A549 (cell line): ENCODE results near the gene HMCN1. TPM values are rescaled to one million over a fixed set of nuclear protein-coding genes. Genes with fewer than 3 reads are reported as not detected.

Experiments used
- ATAC-seq, 2 experiments: fragments of 200-7000 bp in 1 of 2; fragments of >200 bp in 1 of 2; cut with Nextera tagmentation in 1 of 2; cut with Tn5 transposase in 1 of 2; 3 replicates each; pipeline versions ENCODE4 v1.8.0 to v1.9.1; 2018 to 2020; ENCODE audit warnings: mild to moderate bottlenecking in 1 of 2, moderate library complexity in 1 of 2
- CTCF ChIA-PET: fragments of 300-600 bp; sonication (Branson Sonifier 250); formaldehyde crosslinking; extraction: SDS; loops from one replicate; lab custom pipeline; 2021; ENCODE audit warnings: antibody characterized with exemption, inconsistent platforms; lab: Yijun Ruan, JAX
- POLR2A ChIA-PET: fragments of 350-600 bp; formaldehyde crosslinking; extraction: SDS; loops from one replicate; lab custom pipeline; 2021; ENCODE audit warnings: antibody characterized with exemption, inconsistent platforms; lab: Yijun Ruan, JAX
- DNase-seq, 2 experiments: peaks; one replicate each; pipeline versions ENCODE4 v3.0.0 to v3.0.0-alpha.2; 2011 to 2016; ENCODE audit warnings: low read depth in 1 of 2, low spot score in 1 of 2
- FAIRE-seq: peaks from 2 replicates; lab custom pipeline; 2011; peaks lifted over from hg19 to GRCh38; lab: Jason Lieb, UNC
- H3K27ac ChIP-seq, 2 experiments: fragments of >200 bp; sonication (Bioruptor Twin); formaldehyde crosslinking; 3 replicates each; pipeline ENCODE4 v1.5.1; 2016 to 2017
- H3K4me1 ChIP-seq: fragments of >200 bp; sonication (Bioruptor Twin); formaldehyde crosslinking; 3 replicates; pipeline ENCODE4 v1.6.1; 2016
- H3K4me2 ChIP-seq: fragments of >200 bp; sonication (Bioruptor Twin); formaldehyde crosslinking; 3 replicates; pipeline ENCODE4 v1.6.1; 2016
- H3K4me3 ChIP-seq: fragments of >200 bp; sonication (Bioruptor Twin); formaldehyde crosslinking; 3 replicates; pipeline ENCODE4 v1.5.1; 2016
- H3K9me3 ChIP-seq: fragments of >200 bp; sonication (Bioruptor Twin); formaldehyde crosslinking; 3 replicates; pipeline ENCODE4 v1.6.1; 2016
- BHLHE40 ChIP-seq: IDR thresholded peaks from 2 replicates; pipeline ENCODE4 v1.6.1; 2012; ENCODE audit warnings: low read depth, low read length, inconsistent platforms
- CEBPB ChIP-seq, 2 experiments: fragments of >200 bp in 1 of 2; sonication (Bioruptor Twin) in 1 of 2; formaldehyde crosslinking in 1 of 2; IDR thresholded peaks; 2 replicates each; pipeline ENCODE4 v1.6.1; 2012 to 2016
- GATA3 ChIP-seq: IDR thresholded peaks from 2 replicates; pipeline ENCODE4 v1.6.1; 2012; ENCODE audit warnings: borderline replicate concordance
- HOXA7 ChIP-seq: fragments of 250-450 bp; sonication (Bioruptor Pico); IDR thresholded peaks from 2 replicates; pipeline ENCODE4 v1.5.0; 2020; ENCODE audit warnings: mild to moderate bottlenecking, moderate library complexity
- HOXB5 ChIP-seq: fragments of 250-450 bp; sonication (Bioruptor Pico); IDR thresholded peaks from 2 replicates; pipeline ENCODE4 v1.5.0; 2020; ENCODE audit warnings: mild to moderate bottlenecking, moderate library complexity
- KDM1A ChIP-seq: fragments of 200-600 bp; sonication (generic); IDR thresholded peaks from 2 replicates; pipeline ENCODE4 v1.6.1; 2016; ENCODE audit warnings: low read depth, mild to moderate bottlenecking
- KDM5A ChIP-seq: fragments of 200-600 bp; sonication (generic); IDR thresholded peaks from 2 replicates; pipeline ENCODE4 v1.6.1; 2016; ENCODE audit warnings: antibody characterized with exemption, mild to moderate bottlenecking
- NFE2L2 ChIP-seq: fragments of 150-350 bp; conservative IDR thresholded peaks from 2 replicates; pipeline ENCODE4 v1.6.1; 2014; ENCODE audit warnings: low read length
- POLR2AphosphoS2 ChIP-seq: conservative IDR thresholded peaks from 2 replicates; pipeline ENCODE4 v1.6.1; 2012; ENCODE audit warnings: low read length, improper control_type of control experiment, inconsistent platforms
- RAD21 ChIP-seq, 2 experiments: fragments of >200 bp in 1 of 2; sonication (Bioruptor Twin) in 1 of 2; formaldehyde crosslinking in 1 of 2; IDR thresholded peaks in 1 of 2; conservative IDR thresholded peaks in 1 of 2; 2 replicates in 1 of 2; 3 replicates in 1 of 2; pipeline ENCODE4 v1.6.1; 2012 to 2018; ENCODE audit warnings: inconsistent platforms in 1 of 2
- RFX5 ChIP-seq: fragments of 450-650 bp; IDR thresholded peaks from 2 replicates; pipeline ENCODE4 v1.7.1; 2014; ENCODE audit warnings: antibody characterized with exemption, mild to moderate bottlenecking, moderate library complexity
- SMC3 ChIP-seq: fragments of >200 bp; sonication (Bioruptor Twin); formaldehyde crosslinking; IDR thresholded peaks from 3 replicates; pipeline ENCODE4 v1.6.1; 2018; ENCODE audit warnings: inconsistent platforms
- TFCP2L1 ChIP-seq: fragments of 250-450 bp; sonication (Bioruptor Pico); IDR thresholded peaks from 2 replicates; pipeline ENCODE4 v1.5.0; 2021; ENCODE audit warnings: mild to moderate bottlenecking
- ZC3H11A ChIP-seq: fragments of 450-650 bp; IDR thresholded peaks from 2 replicates; pipeline ENCODE4 v1.6.1; 2014; ENCODE audit warnings: antibody characterized with exemption, mild to moderate bottlenecking
- WGBS: methylation state at CpG from one replicate; pipeline ENCODE4 v1.1.6; 2017; ENCODE audit errors: missing lambda C conversion rate; 5-methylcytosine and 5-hydroxymethylcytosine counted together
- polyA plus RNA-seq, 4 experiments: library from polyadenylated mRNA; depleted of rRNA in 3 of 4; stranded (reverse); fragments of >200 nt; fragmentation: RNase III in 1 of 4; extraction: RNeasy Plus Mini Kit Qiagen cat#74134 plus additional on column Dnase treatment in 1 of 4; gene quantifications; 2 replicates in 3 of 4; 3 replicates in 1 of 4; pipeline ENCODE4 v1.2.3, GENCODE V29; 2011 to 2017
- TF ChIP-seq, protein P1 (sequence below): fragments of >200 bp; sonication (Bioruptor Twin); formaldehyde crosslinking; IDR thresholded peaks from 2 replicates; pipeline ENCODE4 v1.6.1; 2016
- TF ChIP-seq, protein P2 (sequence below): fragments of 150-350 bp; IDR thresholded peaks from 2 replicates; pipeline ENCODE4 v1.6.1; 2014; ENCODE audit warnings: low read depth, mild to moderate bottlenecking, low read length
- TF ChIP-seq, protein P3 (sequence below): fragments of >200 bp; sonication (Bioruptor Twin); formaldehyde crosslinking; IDR thresholded peaks from 3 replicates; pipeline ENCODE4 v1.5.1; 2016
- TF ChIP-seq, protein P4 (sequence below): fragments of 450-650 bp; IDR thresholded peaks from 2 replicates; pipeline ENCODE4 v1.6.1; 2014; ENCODE audit warnings: antibody characterized with exemption
- TF ChIP-seq, protein P5 (sequence below): fragments of 250-450 bp; sonication (Bioruptor Pico); IDR thresholded peaks from 2 replicates; pipeline ENCODE4 v1.5.0; 2020; ENCODE audit warnings: low read depth, mild to moderate bottlenecking, moderate library complexity
- TF ChIP-seq, protein P6 (sequence below): fragments of 200-600 bp; sonication (generic); IDR thresholded peaks from 2 replicates; pipeline ENCODE4 v1.6.1; 2016; ENCODE audit warnings: antibody characterized with exemption, mild to moderate bottlenecking, moderate library complexity
- TF ChIP-seq, protein P7 (sequence below): IDR thresholded peaks from 2 replicates; pipeline ENCODE4 v1.6.1; 2012; ENCODE audit warnings: low read depth, borderline replicate concordance
- TF ChIP-seq, protein P8 (sequence below): fragments of 250-450 bp; sonication (Bioruptor Pico); IDR thresholded peaks from 2 replicates; pipeline ENCODE4 v1.5.0; 2021; ENCODE audit warnings: mild to moderate bottlenecking, moderate library complexity, borderline replicate concordance

HMCN1 gene
- polyA plus RNA-seq, 2 of the 4 experiments (the other 2 are of a cell fraction) = 0.03 to 0.06 TPM

DNA sequence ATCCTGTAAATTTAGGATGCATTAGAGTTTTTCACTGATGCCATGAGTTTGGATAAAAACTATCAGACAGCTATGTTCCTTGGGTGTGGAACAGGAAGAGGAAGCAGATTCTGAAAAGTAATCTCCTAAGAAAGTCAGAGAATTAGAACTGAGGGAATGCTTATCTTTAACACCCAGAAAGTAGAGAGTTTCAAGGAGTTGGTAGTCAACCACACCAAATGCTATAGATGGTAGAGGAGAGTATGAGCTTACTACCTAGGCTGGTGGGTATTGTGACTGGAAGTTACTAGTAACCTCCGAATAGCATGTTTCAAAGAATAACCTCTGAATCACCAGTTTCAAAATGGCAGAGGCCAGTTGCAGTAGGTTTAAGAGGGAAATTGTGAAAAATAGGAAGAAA lies 288.0 kb downstream of the HMCN1 start:
- no peak for FAIRE-seq

DNA sequence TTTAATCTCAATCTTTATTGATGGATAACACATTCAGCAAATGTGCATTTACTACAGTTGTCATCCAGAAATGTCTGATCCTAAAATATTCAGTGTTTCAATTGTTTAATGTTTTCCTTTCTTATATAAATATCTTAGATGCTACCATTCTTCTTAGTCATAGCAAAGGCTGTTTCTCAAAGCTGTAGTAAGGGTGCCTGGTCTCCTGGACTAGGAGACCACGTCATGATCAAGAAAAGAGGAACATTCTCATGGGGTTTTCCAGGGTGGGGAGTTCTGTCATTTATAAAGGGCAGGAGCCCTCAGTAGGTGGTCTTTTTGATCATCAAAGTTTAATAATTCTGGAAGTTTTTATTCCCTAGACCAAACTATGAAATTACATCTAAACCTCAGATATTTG lies 292.8 kb downstream of the HMCN1 start:
- Histone ChIP-seq H3K4me1 (no peaks in the 10 kb centered on the region), H3K27ac (no peak overlapping the region), H3K9me3 (no peaks in the 10 kb centered on the region), H3K4me2 (no peak overlapping the region), H3K4me3 (no peak overlapping the region)
- POLR2A ChIA-PET = no interaction called here
- WGBS = 16% methylated on average over 1 of the region's 1 CpG
- DNase-seq (no peak), FAIRE-seq (no peak), ATAC-seq (no peak)
- CTCF ChIA-PET = no interaction called here
- TF ChIP-seq SMC3 (no peak), HOXA7 (CRISPR knock-in tag) (no peak), TFCP2L1 (no peak), GATA3 (no peak), RFX5 (no peak), CEBPB (IDR thresholded peaks at IDR 0.05) (no peak), KDM1A (no peak), BHLHE40 (no peak), KDM5A (no peak), NFE2L2 (no peak), POLR2AphosphoS2 (no peak)
- TF ChIP-seq, protein P1, sequence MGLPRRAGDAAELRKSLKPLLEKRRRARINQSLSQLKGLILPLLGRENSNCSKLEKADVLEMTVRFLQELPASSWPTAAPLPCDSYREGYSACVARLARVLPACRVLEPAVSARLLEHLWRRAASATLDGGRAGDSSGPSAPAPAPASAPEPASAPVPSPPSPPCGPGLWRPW = no peak
- TF ChIP-seq, protein P2, sequence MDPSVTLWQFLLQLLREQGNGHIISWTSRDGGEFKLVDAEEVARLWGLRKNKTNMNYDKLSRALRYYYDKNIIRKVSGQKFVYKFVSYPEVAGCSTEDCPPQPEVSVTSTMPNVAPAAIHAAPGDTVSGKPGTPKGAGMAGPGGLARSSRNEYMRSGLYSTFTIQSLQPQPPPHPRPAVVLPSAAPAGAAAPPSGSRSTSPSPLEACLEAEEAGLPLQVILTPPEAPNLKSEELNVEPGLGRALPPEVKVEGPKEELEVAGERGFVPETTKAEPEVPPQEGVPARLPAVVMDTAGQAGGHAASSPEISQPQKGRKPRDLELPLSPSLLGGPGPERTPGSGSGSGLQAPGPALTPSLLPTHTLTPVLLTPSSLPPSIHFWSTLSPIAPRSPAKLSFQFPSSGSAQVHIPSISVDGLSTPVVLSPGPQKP = no peak
- TF ChIP-seq, protein P3, sequence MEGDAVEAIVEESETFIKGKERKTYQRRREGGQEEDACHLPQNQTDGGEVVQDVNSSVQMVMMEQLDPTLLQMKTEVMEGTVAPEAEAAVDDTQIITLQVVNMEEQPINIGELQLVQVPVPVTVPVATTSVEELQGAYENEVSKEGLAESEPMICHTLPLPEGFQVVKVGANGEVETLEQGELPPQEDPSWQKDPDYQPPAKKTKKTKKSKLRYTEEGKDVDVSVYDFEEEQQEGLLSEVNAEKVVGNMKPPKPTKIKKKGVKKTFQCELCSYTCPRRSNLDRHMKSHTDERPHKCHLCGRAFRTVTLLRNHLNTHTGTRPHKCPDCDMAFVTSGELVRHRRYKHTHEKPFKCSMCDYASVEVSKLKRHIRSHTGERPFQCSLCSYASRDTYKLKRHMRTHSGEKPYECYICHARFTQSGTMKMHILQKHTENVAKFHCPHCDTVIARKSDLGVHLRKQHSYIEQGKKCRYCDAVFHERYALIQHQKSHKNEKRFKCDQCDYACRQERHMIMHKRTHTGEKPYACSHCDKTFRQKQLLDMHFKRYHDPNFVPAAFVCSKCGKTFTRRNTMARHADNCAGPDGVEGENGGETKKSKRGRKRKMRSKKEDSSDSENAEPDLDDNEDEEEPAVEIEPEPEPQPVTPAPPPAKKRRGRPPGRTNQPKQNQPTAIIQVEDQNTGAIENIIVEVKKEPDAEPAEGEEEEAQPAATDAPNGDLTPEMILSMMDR = no peak
- TF ChIP-seq, protein P4, sequence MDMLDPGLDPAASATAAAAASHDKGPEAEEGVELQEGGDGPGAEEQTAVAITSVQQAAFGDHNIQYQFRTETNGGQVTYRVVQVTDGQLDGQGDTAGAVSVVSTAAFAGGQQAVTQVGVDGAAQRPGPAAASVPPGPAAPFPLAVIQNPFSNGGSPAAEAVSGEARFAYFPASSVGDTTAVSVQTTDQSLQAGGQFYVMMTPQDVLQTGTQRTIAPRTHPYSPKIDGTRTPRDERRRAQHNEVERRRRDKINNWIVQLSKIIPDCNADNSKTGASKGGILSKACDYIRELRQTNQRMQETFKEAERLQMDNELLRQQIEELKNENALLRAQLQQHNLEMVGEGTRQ = no peak
- TF ChIP-seq, protein P5, sequence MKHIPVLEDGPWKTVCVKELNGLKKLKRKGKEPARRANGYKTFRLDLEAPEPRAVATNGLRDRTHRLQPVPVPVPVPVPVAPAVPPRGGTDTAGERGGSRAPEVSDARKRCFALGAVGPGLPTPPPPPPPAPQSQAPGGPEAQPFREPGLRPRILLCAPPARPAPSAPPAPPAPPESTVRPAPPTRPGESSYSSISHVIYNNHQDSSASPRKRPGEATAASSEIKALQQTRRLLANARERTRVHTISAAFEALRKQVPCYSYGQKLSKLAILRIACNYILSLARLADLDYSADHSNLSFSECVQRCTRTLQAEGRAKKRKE (CRISPR knock-in tag) = no peak

More for the DNA sequence above, 288.0 kb downstream of the HMCN1 start:
- H3K9me3 ChIP-seq = no peaks in the 10 kb centered on the region
- no peak for ATAC-seq
- TF ChIP-seq SMC3 (no peak), ZC3H11A (no peak), HOXB5 (CRISPR knock-in tag) (no peak), RAD21 (conservative IDR thresholded peaks at IDR 0.05 in 1 of 2, IDR thresholded peaks at IDR 0.05 in 1 of 2) (no peak), GATA3 (no peak), KDM5A (no peak)
- TF ChIP-seq, protein P6, sequence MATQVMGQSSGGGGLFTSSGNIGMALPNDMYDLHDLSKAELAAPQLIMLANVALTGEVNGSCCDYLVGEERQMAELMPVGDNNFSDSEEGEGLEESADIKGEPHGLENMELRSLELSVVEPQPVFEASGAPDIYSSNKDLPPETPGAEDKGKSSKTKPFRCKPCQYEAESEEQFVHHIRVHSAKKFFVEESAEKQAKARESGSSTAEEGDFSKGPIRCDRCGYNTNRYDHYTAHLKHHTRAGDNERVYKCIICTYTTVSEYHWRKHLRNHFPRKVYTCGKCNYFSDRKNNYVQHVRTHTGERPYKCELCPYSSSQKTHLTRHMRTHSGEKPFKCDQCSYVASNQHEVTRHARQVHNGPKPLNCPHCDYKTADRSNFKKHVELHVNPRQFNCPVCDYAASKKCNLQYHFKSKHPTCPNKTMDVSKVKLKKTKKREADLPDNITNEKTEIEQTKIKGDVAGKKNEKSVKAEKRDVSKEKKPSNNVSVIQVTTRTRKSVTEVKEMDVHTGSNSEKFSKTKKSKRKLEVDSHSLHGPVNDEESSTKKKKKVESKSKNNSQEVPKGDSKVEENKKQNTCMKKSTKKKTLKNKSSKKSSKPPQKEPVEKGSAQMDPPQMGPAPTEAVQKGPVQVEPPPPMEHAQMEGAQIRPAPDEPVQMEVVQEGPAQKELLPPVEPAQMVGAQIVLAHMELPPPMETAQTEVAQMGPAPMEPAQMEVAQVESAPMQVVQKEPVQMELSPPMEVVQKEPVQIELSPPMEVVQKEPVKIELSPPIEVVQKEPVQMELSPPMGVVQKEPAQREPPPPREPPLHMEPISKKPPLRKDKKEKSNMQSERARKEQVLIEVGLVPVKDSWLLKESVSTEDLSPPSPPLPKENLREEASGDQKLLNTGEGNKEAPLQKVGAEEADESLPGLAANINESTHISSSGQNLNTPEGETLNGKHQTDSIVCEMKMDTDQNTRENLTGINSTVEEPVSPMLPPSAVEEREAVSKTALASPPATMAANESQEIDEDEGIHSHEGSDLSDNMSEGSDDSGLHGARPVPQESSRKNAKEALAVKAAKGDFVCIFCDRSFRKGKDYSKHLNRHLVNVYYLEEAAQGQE = no peak
- TF ChIP-seq, protein P7, sequence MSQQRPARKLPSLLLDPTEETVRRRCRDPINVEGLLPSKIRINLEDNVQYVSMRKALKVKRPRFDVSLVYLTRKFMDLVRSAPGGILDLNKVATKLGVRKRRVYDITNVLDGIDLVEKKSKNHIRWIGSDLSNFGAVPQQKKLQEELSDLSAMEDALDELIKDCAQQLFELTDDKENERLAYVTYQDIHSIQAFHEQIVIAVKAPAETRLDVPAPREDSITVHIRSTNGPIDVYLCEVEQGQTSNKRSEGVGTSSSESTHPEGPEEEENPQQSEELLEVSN = no peak
- TF ChIP-seq, protein P8, sequence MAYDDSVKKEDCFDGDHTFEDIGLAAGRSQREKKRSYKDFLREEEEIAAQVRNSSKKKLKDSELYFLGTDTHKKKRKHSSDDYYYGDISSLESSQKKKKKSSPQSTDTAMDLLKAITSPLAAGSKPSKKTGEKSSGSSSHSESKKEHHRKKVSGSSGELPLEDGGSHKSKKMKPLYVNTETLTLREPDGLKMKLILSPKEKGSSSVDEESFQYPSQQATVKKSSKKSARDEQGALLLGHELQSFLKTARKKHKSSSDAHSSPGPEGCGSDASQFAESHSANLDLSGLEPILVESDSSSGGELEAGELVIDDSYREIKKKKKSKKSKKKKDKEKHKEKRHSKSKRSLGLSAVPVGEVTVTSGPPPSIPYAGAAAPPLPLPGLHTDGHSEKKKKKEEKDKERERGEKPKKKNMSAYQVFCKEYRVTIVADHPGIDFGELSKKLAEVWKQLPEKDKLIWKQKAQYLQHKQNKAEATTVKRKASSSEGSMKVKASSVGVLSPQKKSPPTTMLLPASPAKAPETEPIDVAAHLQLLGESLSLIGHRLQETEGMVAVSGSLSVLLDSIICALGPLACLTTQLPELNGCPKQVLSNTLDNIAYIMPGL (CRISPR knock-in tag) = no peak
- TF ChIP-seq, all 56 proteins: peak for 0
- H3K4me2 ChIP-seq = no peak overlapping the region
- WGBS = 24% methylated on average over 1 of the region's 1 CpG
- no peak overlapping the region for H3K27ac ChIP-seq
- no peak for DNase-seq
- ChIA-PET CTCF (interaction anchor here (1.1 kb wide), 1 partner anchor 25 kb away, joined by 3 read pairs; no protein-coding TSS in a partner anchor), POLR2A (no interaction called here)
- no peak overlapping the region for H3K4me3 ChIP-seq
- no peaks in the 10 kb centered on the region for H3K4me1 ChIP-seq
